Peyer's patch (tissue), 4 donors: Measurements from ENCODE around the gene POLDIP3.

ENCODE experiments used
- POLR2A ChIP-seq, 2 donors: fragments of 450-650 bp; IDR thresholded peaks; one replicate each; pipeline ENCODE4 v1.5.1; 2017; ENCODE audit warnings: antibody characterized with exemption in 2 of 2, mild to moderate bottlenecking in 2 of 2, moderate library complexity in 2 of 2
- TF ChIP-seq, protein P1 (sequence below), 6 experiments: fragments of 450-650 bp in 4 of 6; fragments of 200-600 bp in 2 of 6; sonication (generic) in 1 of 6; IDR thresholded peaks; one replicate each; pipeline ENCODE4 v1.5.1; 2017 to 2019; ENCODE audit warnings: antibody characterized with exemption in 6 of 6, mild to moderate bottlenecking in 3 of 6, moderate library complexity in 1 of 6

DNA sequence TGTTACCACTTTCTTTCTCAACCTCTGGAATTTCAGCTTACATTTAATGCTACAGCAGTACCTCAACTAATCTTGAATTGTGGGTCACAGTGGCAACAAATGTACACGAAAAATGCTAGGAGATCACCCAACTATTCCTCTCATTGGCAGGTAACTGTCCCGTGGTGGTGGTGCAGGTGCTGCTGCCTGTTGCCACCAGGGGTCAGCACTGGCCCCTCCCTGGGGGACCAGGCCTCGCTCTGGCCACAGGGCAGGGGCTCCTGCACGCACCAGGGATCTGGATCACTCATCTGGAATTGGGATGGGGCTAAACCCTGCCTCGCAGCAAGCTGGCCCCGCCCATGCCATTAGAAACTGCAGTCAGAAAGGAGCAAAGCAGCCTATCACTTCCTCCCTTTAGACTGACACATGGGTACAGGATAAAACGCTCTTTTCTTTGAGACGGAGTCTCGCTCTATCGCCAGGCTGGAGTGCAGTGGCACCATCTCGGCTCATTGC lies 6.9 kb upstream of the POLDIP3 start:
- TF ChIP-seq POLR2A (IDR thresholded peaks at IDR 0.05): no peak
- TF ChIP-seq, protein P1, sequence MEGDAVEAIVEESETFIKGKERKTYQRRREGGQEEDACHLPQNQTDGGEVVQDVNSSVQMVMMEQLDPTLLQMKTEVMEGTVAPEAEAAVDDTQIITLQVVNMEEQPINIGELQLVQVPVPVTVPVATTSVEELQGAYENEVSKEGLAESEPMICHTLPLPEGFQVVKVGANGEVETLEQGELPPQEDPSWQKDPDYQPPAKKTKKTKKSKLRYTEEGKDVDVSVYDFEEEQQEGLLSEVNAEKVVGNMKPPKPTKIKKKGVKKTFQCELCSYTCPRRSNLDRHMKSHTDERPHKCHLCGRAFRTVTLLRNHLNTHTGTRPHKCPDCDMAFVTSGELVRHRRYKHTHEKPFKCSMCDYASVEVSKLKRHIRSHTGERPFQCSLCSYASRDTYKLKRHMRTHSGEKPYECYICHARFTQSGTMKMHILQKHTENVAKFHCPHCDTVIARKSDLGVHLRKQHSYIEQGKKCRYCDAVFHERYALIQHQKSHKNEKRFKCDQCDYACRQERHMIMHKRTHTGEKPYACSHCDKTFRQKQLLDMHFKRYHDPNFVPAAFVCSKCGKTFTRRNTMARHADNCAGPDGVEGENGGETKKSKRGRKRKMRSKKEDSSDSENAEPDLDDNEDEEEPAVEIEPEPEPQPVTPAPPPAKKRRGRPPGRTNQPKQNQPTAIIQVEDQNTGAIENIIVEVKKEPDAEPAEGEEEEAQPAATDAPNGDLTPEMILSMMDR (IDR thresholded peaks at IDR 0.05): peak; percentile 85 to 92 (median 87)
